ENCODE data around the gene PCDHGB1.
"Not testable (repeated sequence)": the region's sequence is repeated elsewhere in the genome, so short reads cannot be mapped to it uniquely, and the experiment has no call there.

Gene PCDHGB1

DNA sequence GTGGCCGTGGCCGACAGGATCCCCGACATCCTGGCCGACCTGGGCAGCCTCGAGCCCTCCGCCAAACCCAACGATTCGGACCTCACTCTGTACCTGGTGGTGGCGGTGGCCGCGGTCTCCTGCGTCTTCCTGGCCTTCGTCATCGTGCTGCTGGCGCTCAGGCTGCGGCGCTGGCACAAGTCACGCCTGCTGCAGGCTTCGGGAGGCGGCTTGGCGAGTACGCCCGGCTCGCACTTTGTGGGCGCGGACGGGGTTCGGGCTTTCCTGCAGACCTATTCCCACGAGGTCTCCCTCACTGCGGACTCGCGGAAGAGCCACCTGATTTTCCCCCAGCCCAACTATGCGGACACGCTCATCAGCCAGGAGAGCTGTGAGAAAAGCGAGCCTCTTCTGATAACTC lies 3.9 kb upstream of the PCDHGB1 start:
- not testable (repeated sequence) for DNase-seq

DNA sequence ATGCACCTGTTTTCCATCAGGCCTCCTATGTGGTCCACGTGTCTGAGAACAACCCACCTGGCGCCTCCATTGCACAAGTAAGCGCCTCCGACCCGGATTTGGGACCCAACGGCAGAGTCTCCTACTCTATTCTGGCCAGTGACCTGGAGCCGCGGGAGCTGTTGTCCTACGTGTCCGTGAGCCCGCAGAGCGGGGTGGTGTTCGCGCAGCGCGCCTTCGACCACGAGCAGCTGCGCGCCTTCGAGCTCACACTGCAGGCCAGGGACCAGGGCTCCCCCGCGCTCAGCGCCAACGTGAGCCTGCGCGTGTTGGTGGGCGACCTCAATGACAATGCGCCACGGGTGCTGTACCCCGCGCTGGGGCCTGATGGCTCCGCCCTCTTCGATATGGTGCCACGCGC lies 1.7 kb downstream of the PCDHGB1 start:
- no peak for DNase-seq

DNA sequence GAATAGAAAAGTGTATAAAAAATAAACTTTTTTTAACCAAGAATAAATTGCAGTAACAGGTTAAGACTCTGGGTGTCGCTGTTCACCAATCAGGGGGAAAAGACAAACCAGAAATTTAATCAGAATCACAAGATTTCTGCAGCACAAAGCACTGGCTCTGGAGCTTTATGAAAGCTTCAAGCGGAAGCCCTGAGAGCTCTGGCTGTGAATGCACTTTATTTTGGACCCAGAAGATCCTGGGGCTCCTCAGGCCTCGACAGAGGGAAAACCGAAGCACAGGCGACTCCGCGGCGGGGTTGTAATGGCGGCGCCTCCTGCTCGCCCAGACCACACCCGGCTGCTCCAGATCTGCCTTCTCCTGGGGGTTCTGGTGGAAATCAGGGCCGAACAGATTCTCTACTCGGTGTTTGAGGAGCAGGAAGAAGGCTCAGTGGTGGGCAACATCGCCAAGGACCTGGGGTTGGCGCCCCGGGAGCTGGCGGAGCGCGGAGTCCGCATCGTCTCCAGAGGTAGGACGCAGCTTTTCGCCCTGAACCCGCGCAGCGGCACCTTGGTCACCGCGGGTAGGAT lies 5.1 kb downstream of the PCDHGB1 start, which contains the start of gene PCDHGA4:
Gene PCDHGA4, plus strand, starts transcription at position 122 of the 570 bp plus-strand sequence. Its CDS starts 87 bp downstream, at position 209.
- DNase-seq = no peak

DNA sequence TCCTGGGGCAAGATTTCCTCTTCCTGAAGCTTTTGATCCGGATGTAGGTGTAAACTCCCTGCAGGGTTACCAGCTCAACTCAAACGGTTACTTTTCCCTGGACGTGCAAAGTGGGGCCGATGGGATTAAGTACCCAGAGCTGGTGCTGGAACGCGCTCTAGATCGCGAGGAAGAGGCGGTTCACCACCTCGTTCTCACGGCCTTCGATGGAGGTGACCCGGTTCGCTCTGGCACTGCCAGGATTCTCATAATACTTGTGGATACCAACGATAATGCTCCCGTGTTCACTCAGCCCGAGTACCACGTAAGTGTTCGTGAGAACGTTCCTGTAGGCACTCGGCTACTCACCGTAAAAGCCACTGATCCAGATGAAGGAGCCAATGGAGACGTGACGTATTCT lies 5.7 kb downstream of the PCDHGB1 start:
- no peak for DNase-seq

DNA sequence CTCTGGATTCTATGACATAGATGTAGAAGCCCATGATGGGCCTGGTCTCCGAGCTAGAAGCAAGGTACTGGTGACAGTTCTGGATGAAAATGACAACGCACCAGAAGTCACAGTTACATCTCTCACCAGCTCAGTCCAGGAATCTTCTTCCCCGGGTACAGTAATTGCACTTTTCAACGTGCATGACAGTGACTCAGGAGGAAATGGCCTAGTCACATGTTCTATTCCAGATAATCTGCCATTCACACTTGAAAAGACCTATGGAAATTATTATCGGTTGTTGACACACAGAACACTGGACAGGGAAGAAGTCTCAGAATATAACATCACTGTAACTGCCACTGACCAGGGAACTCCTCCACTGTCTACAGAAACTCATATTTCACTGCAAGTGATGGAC lies 6.2 kb downstream of the PCDHGB1 start:
- DNase-seq = no peak

DNA sequence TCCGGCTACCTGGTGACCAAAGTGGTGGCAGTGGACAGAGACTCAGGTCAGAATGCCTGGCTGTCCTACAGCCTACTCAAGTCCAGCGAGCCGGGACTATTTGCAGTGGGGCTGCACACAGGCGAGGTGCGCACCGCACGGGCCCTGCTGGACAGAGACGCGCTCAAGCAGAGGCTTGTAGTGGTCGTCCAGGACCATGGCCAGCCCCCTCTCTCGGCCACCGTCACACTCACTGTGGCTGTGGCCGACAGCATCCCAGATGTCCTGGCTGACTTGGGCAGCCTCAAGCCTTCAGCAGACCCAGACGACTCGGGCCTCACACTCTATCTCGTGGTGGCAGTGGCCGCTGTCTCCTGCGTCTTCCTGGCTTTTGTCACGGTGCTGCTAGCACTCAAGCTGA lies 7.1 kb downstream of the PCDHGB1 start:
- no peak for DNase-seq

DNA sequence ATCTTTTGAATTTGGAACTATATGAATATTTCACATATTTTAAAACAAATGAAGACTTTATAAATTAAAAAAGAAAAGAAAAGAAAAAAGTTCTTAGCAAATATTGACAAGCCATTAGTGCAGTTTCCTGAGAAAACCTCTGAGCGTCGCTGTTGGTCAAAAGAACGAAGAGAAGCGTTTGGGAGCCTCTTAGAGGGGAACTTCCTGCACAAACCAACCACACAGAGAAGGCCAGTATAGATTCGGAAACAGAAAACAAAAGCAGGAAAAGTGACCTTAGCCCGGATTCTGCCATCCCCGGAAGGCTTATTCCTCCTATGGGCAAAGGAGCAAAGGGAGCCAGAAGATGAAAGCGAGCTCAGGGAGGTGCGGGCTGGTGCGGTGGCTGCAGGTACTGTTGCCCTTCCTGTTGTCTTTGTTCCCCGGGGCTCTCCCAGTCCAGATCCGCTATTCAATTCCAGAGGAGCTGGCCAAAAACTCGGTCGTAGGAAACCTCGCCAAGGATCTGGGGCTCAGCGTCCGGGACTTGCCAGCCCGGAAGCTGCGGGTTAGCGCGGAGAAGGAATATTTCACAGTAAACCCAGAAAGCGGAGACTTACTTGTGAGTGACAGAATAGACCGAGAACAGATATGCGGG lies 10.0 kb downstream of the PCDHGB1 start, which contains the start of gene PCDHGB2:
Gene PCDHGB2, plus strand, starts transcription at position 205 of the 637 bp plus-strand sequence. Its CDS starts 142 bp downstream, at position 347.
- no peak for DNase-seq

DNA sequence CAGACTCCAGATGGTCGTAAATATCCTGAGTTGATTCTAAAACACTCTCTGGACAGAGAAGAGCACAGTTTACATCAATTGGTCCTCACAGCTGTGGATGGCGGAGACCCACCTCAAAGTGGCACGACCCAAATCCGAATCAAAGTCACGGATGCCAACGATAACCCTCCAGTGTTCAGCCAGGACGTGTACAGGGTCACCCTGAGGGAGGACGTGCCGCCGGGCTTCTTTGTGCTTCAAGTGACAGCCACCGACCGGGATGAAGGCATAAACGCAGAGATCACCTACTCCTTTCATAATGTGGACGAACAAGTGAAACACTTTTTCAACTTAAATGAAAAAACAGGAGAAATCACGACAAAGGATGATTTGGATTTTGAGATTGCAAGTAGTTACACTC lies 10.8 kb downstream of the PCDHGB1 start:
- no peak for DNase-seq

DNA sequence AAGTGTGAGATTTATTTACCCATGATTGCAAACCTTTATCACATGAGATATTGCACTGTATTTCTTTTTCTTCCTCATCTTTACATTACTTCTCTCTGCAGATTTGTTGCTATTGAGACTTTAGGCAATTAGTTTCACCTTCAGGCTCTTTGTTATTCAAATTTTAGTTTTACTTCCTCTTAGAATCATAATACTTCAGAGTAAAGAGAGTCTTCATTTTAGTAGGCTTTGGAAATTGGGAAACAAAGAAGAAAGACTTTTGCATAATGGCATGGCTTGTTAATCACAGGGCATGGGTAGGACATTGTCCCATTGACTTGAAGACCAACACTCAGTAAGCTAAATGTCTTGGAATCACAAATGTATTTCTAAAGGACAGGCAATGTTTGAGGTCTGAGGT lies 12.8 kb downstream of the PCDHGB1 start:
- DNase-seq = no peak

DNA sequence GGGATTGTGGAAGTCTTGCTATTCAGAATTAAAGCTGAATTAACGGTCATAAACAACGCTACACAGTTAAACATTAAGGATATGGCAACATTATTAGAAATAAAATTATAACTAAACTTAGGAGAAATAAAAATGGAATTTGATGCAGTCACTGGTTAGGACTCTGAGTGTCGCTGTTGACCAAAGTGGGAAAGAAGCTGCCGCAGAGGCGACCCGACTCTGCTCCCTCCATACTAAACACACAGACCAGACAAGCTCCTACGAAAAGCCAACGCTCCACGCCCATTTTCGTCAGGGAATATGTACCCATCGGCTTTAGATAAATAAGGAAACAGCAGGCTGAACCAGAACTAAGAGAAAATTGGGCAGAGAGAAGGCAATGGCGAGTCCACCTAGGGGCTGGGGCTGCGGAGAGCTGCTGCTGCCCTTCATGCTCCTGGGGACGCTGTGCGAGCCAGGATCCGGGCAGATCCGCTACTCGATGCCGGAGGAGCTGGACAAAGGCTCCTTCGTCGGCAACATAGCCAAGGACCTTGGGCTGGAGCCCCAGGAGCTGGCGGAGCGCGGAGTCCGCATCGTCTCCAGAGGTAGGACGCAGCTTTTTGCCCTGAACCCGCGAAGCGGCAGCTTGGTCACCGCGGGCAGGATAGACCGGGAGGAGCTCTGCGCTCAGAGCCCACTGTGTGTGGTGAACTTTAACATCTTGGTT lies 14.2 kb downstream of the PCDHGB1 start, which contains the start of gene PCDHGA5:
Gene PCDHGA5, plus strand, starts transcription at position 211 of the 709 bp plus-strand sequence. Its CDS starts 169 bp downstream, at position 380.
- no peak for DNase-seq

DNA sequence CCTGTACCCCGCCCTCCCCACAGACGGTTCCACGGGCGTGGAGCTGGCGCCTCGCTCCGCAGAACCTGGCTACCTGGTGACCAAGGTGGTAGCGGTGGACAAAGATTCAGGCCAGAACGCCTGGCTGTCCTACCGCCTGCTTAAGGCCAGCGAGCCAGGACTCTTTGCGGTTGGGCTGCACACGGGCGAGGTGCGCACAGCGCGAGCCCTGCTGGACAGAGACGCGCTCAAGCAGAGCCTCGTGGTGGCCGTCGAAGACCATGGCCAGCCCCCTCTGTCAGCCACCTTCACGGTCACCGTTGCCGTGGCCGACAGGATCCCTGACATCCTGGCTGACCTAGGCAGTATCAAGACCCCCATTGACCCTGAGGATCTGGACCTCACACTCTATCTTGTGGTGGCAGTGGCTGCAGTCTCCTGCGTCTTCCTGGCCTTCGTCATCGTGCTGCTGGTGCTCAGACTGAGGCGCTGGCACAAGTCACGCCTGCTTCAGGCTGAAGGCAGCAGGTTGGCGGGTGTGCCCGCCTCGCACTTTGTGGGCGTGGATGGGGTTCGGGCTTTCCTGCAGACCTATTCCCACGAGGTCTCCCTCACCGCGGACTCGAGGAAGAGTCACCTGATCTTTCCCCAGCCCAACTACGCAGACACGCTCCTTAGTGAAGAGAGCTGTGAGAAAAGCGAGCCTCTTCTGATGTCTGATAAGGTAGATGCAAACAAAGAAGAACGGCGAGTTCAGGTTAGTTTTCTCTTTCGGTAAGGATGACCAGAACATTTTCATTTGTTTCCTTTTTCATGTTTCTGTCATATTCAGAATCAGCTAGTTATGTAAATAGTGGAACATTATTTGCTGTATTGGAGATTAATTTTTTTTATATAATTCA lies 16.4 kb downstream of the PCDHGB1 start:
- DNase-seq = no peak

DNA sequence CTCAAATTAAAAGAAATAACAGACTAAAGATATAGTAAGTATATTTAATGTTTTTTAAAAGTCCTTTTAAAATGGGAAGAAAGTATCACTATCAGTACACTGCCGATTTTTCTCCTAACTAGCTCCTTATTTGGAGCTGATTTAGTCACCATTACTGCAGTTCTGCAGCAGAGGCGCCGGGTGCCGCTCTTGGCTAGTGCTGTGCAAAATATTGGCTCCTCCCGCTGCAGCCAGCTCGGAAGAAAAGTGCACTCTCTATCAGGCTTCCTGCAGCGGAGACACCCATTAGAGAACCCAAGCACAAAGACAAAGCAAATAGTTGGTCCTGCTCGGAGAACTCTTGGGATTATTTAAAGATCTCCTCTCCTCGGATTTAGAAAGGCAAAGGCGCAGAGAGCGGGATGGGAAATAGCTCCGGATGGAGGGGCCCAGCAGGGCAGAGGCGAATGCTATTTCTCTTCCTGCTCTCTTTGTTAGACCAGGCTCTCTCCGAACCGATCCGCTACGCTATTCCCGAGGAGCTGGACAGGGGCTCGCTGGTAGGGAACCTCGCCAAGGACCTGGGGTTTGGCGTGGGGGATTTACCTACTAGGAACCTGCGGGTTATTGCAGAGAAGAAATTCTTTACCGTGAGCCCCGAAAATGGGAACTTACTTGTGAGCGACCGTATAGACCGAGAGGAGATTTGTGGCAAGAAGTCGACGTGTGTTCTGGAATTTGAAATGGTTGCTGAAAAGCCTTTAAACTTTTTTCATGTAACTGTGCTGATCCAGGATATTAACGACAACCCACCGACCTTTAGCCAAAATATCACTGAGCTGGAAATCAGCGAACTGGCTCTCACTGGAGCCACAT lies 20.3 kb downstream of the PCDHGB1 start, which contains the start of gene PCDHGB3:
Gene PCDHGB3, plus strand, starts transcription at position 249 of the 855 bp plus-strand sequence. Its CDS starts 153 bp downstream, at position 402.
- peak; percentile 55 for DNase-seq

DNA sequence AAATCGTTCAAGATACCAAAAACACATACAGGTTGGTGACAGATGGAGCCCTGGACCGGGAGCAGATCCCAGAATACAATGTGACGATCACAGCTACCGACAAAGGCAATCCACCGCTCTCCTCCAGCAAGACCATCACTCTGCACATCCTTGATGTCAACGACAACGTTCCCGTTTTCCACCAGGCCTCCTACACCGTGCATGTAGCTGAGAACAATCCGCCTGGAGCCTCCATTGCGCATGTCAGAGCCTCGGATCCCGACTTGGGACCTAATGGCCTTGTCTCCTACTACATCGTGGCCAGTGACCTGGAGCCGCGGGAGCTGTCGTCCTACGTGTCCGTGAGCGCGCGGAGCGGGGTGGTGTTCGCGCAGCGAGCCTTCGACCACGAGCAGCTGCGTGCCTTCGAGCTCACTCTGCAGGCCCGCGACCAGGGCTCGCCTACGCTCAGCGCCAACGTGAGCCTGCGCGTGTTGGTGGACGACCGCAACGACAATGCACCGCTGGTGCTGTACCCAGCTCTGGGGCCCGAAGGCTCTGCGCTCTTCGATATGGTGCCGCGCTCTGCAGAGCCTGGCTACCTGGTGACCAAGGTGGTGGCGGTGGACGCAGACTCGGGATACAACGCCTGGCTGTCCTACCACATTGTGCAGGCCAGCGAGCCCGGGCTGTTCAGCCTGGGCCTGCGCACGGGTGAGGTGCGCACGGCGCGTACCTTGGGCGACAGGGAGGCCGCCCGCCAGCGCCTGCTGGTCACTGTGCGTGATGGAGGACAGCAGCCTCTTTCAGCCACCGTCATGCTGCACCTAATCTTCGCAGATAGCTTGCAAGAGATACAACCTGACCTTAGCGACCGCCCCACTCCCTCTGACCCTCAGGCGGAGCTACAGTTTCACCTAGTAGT lies 21.9 kb downstream of the PCDHGB1 start:
- no peak for DNase-seq

DNA sequence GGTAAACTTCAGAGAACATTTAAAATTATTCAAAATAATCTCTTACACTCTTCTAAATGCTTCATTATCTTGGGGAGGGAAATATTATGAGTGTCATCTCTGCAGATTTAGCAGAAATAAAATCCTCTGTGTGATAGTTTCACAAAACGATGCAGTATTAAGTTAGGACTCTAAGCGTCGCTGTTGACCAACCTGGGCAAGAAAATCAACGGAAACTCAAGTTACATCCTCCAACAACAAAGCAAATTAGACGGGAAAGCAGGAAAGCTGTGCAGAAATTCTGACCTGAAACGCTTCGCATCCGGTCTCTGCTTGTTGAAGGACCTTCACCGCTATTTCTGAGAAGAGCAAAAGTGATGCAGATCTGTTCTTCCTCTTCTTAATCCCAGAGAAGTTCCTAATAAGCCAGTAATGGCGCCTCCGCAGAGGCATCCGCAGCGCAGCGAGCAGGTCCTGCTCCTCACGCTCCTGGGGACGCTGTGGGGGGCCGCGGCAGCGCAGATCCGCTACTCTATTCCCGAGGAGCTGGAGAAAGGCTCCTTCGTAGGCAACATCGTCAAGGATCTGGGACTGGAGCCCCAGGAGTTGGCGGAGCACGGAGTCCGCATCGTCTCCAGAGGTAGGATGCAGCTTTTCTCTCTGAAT lies 23.9 kb downstream of the PCDHGB1 start, which contains the start of gene PCDHGA6:
Gene PCDHGA6, plus strand, starts transcription at position 219 of the 645 bp plus-strand sequence. Its CDS starts 193 bp downstream, at position 412.
- DNase-seq = peak; percentile 40

DNA sequence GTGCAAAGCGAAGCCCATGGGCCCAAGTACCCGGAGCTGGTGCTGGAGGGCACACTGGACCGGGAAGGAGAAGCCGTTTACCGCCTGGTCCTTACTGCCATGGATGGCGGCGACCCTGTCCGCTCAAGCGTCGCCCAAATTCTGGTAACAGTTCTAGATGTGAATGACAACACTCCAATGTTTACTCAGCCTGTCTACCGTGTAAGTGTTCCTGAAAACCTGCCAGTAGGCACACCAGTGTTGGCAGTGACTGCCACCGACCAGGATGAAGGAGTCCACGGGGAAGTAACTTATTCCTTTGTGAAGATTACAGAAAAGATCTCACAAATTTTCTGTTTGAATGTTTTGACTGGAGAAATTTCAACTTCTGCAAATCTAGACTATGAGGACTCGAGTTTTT lies 24.7 kb downstream of the PCDHGB1 start:
- DNase-seq = no peak

DNA sequence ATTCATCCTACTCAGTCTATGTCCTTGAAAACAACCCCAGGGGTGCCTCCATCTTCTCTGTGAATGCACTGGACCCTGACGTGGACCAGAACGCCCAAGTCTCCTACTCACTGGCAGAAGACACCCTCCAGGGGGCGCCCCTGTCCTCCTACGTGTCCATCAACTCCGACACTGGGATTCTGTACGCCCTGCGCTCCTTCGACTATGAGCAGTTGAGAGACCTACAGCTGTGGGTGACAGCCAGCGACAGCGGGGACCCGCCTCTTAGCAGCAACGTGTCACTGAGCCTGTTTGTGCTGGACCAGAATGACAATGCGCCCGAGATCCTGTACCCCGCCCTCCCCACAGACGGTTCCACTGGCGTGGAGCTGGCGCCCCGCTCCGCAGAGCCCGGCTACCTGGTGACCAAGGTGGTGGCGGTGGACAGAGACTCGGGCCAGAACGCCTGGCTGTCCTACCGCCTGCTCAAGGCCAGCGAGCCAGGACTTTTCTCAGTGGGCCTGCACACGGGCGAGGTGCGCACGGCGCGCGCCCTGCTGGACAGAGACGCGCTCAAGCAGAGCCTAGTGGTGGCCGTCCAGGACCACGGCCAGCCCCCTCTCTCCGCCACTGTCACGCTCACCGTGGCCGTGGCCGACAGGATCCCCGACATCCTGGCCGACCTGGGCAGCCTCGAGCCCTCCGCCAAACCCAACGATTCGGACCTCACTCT lies 25.7 kb downstream of the PCDHGB1 start:
- peak; percentile 30 for DNase-seq

DNA sequence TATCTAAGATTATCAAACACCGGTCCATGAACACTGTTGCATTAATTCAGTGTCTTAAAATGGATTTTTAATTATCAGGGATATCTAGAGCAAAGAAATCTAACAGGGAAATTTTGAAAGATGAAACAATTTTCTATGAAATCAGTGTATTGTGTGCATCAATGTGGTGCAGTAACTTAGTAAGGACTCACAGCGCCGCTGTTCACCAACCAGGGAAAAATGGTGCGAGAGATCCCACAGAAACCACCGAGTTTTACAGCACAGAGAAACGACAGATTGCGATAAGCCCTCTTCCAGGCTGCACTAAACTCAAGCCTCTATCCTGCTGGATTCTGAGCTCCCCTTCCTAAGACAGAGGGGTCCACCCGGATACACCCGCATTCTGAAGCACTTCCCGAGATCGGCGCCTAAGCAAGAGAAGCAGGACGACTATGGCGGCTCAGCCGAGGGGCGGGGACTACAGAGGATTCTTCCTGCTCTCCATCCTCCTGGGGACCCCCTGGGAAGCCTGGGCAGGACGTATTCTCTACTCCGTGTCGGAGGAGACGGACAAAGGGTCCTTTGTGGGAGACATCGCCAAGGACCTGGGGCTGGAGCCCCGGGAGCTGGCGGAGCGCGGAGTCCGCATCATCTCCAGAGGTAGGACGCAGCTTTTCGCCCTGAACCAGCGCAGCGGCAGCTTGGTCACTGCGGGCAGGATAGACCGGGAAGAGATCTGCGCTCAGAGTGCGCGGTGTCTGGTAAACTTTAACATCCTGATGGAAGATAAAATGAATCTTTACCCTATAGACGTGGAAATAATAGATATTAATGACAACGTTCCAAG lies 32.8 kb downstream of the PCDHGB1 start, which contains the start of gene PCDHGA7:
Gene PCDHGA7, plus strand, starts transcription at position 274 of the 826 bp plus-strand sequence. Its CDS starts 158 bp downstream, at position 432.
- DNase-seq = no peak

DNA sequence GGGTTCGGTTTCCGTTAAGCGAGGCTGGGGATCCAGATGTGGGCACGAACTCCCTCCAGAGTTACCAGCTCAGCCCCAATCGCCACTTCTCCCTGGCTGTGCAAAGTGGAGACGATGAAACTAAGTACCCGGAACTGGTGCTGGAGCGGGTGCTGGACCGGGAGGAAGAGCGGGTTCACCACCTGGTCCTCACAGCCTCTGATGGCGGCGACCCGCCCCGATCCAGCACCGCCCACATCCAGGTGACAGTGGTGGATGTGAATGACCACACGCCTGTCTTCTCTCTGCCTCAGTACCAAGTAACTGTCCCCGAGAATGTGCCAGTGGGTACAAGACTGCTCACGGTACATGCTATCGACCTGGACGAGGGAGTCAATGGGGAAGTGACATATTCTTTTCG lies 33.4 kb downstream of the PCDHGB1 start:
- no peak for DNase-seq
